ENCODE measurements around the gene POC1A.

- no peak for TF ChIP-seq CTCF (conservative IDR thresholded peaks at IDR 0.05)
- no peak for TF ChIP-seq ZFX (IDR thresholded peaks at IDR 0.05)
Observed at GRCh38 chr3:52134761-52135160, 19.5 kb downstream of the POC1A start.

Data from C4-2B (cell line).